ENCODE data around the gene RHCE. TPM values are rescaled to one million over a fixed set of nuclear protein-coding genes. Genes with fewer than 3 reads are reported as not detected.
"Not testable (repeated sequence)": the region's sequence is repeated elsewhere in the genome, so short reads cannot be mapped to it uniquely, and the experiment has no call there.

RHCE gene
- total RNA-seq, 1 experiment from 2014 or later: 0.24 TPM

- ATAC-seq; H3K9me3 Mint-ChIP-seq; H3K27ac Mint-ChIP-seq; H3K36me3 Mint-ChIP-seq; DNase-seq (ENCODE audit: low spot score); CTCF ChIA-PET; H3K27me3 Mint-ChIP-seq (ENCODE audit: low read depth); POLR2A ChIA-PET: not testable (repeated sequence)
- Mint-ChIP-seq H3K4me1 (peaks cover 17% of the 10 kb centered on the region), H3K4me3 (peak overlapping the region; percentile 27; the same call in 1 of the 2 replicates)
Measured at GRCh38 chr1:25322127-25322526, 98.5 kb downstream of the RHCE start.

- DNase-seq (ENCODE audit: low spot score); H3K27ac Mint-ChIP-seq; H3K4me3 Mint-ChIP-seq; H3K9me3 Mint-ChIP-seq; ATAC-seq; H3K27me3 Mint-ChIP-seq (ENCODE audit: low read depth); H3K36me3 Mint-ChIP-seq; CTCF ChIA-PET: not testable (repeated sequence)
- POLR2A ChIA-PET: interaction anchor here (0.7 to 1.2 kb wide), 2 partner anchors 9 to 88 kb away, joined by 3 to 5 read pairs; partner anchors contain the start of gene SYF2
- H3K4me1 Mint-ChIP-seq: peaks cover 17% of the 10 kb centered on the region
Measured at GRCh38 chr1:25320314-25320938, 100.2 kb downstream of the RHCE start.

GRCh38 chr1:25312806-25313470 is 107.7 kb downstream of the RHCE start:
- CTCF ChIA-PET; ATAC-seq; H3K27me3 Mint-ChIP-seq (ENCODE audit: low read depth); H3K4me3 Mint-ChIP-seq; H3K4me1 Mint-ChIP-seq; H3K27ac Mint-ChIP-seq; POLR2A ChIA-PET; DNase-seq (ENCODE audit: low spot score): not testable (repeated sequence)
- Mint-ChIP-seq H3K9me3 (peaks cover 20% of the 10 kb centered on the region), H3K36me3 (peaks cover 25% of the 10 kb centered on the region)

Other genes starting within 250 kb of the RHCE start
- gene SYF2, start 188.3 kb downstream of the RHCE start, total RNA-seq (2021): 30.1 to 35.7 TPM (median 35.3 TPM) in 3 replicates
- gene RSRP1, start 173.4 kb downstream of the RHCE start, total RNA-seq (2021): 75.9 to 78.1 TPM (median 76.9 TPM) in 3 replicates
- not detected in 3 replicates for gene RHD, start 148.3 kb downstream of the RHCE start, total RNA-seq (2021)
- 84.0 to 100 TPM (median 98.9 TPM) in 3 replicates for gene TMEM50A, start 82.5 kb downstream of the RHCE start, total RNA-seq (2021)
- 9.0 to 9.5 TPM (median 9.0 TPM) in 3 replicates for gene MACO1, start 10.1 kb upstream of the RHCE start, total RNA-seq (2021)
- 14.1 to 16.3 TPM (median 14.2 TPM) in 3 replicates for gene LDLRAP1, start 122.8 kb upstream of the RHCE start, total RNA-seq (2021)
- gene MAN1C1, start 196.0 kb upstream of the RHCE start, total RNA-seq (2021): 10.4 to 16.8 TPM (median 12.2 TPM) in 3 replicates